CD8-positive, alpha-beta memory T cell (primary cell): ENCODE data around the gene CCDC194. TPM values are rescaled to one million over a fixed set of nuclear protein-coding genes. Genes with fewer than 3 reads are reported as not detected.

ENCODE experiments used
- CTCF ChIA-PET: fragments of 350-600 bp; sonication (Branson Sonifier 250); formaldehyde crosslinking; loops from one replicate; lab custom pipeline; 2021; ENCODE audit warnings: antibody characterized with exemption; lab: Charles Lee
- POLR2A ChIA-PET: fragments of 350-600 bp; sonication (Branson Sonifier 250); formaldehyde crosslinking; loops from one replicate; lab custom pipeline; 2021; ENCODE audit warnings: antibody characterized with exemption; lab: Charles Lee
- DNase-seq, 5 donors: peaks; one replicate each; pipeline versions ENCODE4 v3.0.0 to v3.0.0-alpha.2; 2020 to 2022; ENCODE audit warnings: mixed read lengths in 1 of 5
- H3K27ac ChIP-seq: one replicate; pipeline ENCODE4 v1.7.0; 2013; ENCODE audit warnings: low read depth, mild to moderate bottlenecking, low read length, moderate library complexity
- H3K27me3 ChIP-seq: 2 replicates; pipeline ENCODE4 v1.7.0; 2013; ENCODE audit warnings: low read length, mild to moderate bottlenecking; ENCODE audit not compliant: insufficient read depth, poor library complexity, severe bottlenecking
- H3K36me3 ChIP-seq: 2 replicates; pipeline ENCODE4 v1.7.0; 2013; ENCODE audit warnings: mild to moderate bottlenecking, low read length, moderate library complexity; ENCODE audit not compliant: insufficient read depth
- H3K4me1 ChIP-seq: 2 replicates; pipeline ENCODE4 v1.7.0; 2013; ENCODE audit warnings: mild to moderate bottlenecking, low read length, moderate library complexity; ENCODE audit not compliant: insufficient read depth
- H3K4me3 ChIP-seq: 2 replicates; pipeline ENCODE4 v1.7.0; 2013; ENCODE audit warnings: mild to moderate bottlenecking, low read length
- H3K9me3 ChIP-seq: 2 replicates; pipeline ENCODE4 v1.7.0; 2013; ENCODE audit warnings: mild to moderate bottlenecking, low read length
- H3K27ac Mint-ChIP-seq, 8 donors: one replicate each; pipeline ENCODE4 v1.8.0; 2020 to 2021; ENCODE audit warnings: mixed read lengths in 8 of 8, mild to moderate bottlenecking in 6 of 8, inconsistent platforms in 3 of 8, moderate library complexity in 3 of 8
- H3K27me3 Mint-ChIP-seq, 2 donors: one replicate each; pipeline ENCODE4 v1.8.0; 2020 to 2021; ENCODE audit warnings: mixed read lengths in 2 of 2, mild to moderate bottlenecking in 1 of 2, moderate library complexity in 1 of 2
- H3K36me3 Mint-ChIP-seq, 3 donors: one replicate each; pipeline ENCODE4 v1.8.0; 2020 to 2021; ENCODE audit warnings: mixed read lengths in 3 of 3, inconsistent platforms in 1 of 3, mild to moderate bottlenecking in 1 of 3
- H3K4me1 Mint-ChIP-seq, 3 donors: one replicate each; pipeline ENCODE4 v1.8.0; 2020 to 2021; ENCODE audit warnings: mixed read lengths in 3 of 3, inconsistent platforms in 1 of 3, mild to moderate bottlenecking in 1 of 3
- H3K4me3 Mint-ChIP-seq, 7 donors: one replicate each; pipeline ENCODE4 v1.8.0; 2020 to 2021; ENCODE audit warnings: mixed read lengths in 7 of 7, mild to moderate bottlenecking in 6 of 7, moderate library complexity in 4 of 7, inconsistent platforms in 2 of 7
- H3K9me3 Mint-ChIP-seq, 5 donors: one replicate each; pipeline ENCODE4 v1.8.0; 2020 to 2022; ENCODE audit warnings: mixed read lengths in 5 of 5, mild to moderate bottlenecking in 3 of 5, moderate library complexity in 2 of 5, inconsistent platforms in 1 of 5
- polyA plus RNA-seq: library from polyadenylated mRNA; unstranded; fragments of 300-500 nt; fragmentation: Illumina TruSeq; gene quantifications from one replicate; pipeline ENCODE4 v1.2.3, GENCODE V29; 2021
- total RNA-seq, 2 experiments: library from RNA; stranded (reverse); gene quantifications; one replicate each; pipeline ENCODE4 v1.2.3, GENCODE V29; 2021

CCDC194 gene, protein sequence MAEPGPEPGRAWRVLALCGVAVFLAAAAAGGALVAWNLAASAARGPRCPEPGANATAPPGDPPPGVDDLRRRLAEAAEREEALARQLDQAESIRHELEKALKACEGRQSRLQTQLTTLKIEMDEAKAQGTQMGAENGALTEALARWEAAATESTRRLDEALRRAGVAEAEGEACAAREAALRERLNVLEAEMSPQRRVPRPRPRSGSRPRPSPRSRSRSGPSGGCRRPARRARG
- total RNA-seq (1 to 10 TPM; 1.1 to 1.5 TPM), polyA plus RNA-seq (not detected)

GRCh38 chr19:17393914-17394313, at the start of gene CCDC194:
TSS of gene CCDC194 (minus strand) at chr19:17394196. CDS start at chr19:17394158, 38 bp downstream.
- no peak for DNase-seq
- no peaks in the 10 kb centered on the region for H3K27me3 ChIP-seq
- no peaks in the 10 kb centered on the region for H3K36me3 ChIP-seq
- Mint-ChIP-seq H3K27ac (peak within 1 kb of the TSS in 6 of 8 donors; percentile 51 to 90 (median 68)), H3K36me3 (peaks cover 0 to 4% (median 0%) of the 10 kb centered on the region in 3 donors), H3K9me3 (peaks cover 0 to 2% (median 0%) of the 10 kb centered on the region in 5 donors), H3K4me3 (no peak within 1 kb of the TSS), H3K4me1 (peaks cover 15 to 29% (median 20%) of the 10 kb centered on the region in 3 donors), H3K27me3 (peaks cover 0 to 2% of the 10 kb centered on the region in 2 donors)
- no peaks in the 10 kb centered on the region for H3K9me3 ChIP-seq
- no peak within 1 kb of the TSS for H3K27ac ChIP-seq
- H3K4me1 ChIP-seq: peaks cover 20% of the 10 kb centered on the region
- CTCF ChIA-PET: no interaction called here
- POLR2A ChIA-PET: no interaction called here
- no peak within 1 kb of the TSS for H3K4me3 ChIP-seq

DNA sequence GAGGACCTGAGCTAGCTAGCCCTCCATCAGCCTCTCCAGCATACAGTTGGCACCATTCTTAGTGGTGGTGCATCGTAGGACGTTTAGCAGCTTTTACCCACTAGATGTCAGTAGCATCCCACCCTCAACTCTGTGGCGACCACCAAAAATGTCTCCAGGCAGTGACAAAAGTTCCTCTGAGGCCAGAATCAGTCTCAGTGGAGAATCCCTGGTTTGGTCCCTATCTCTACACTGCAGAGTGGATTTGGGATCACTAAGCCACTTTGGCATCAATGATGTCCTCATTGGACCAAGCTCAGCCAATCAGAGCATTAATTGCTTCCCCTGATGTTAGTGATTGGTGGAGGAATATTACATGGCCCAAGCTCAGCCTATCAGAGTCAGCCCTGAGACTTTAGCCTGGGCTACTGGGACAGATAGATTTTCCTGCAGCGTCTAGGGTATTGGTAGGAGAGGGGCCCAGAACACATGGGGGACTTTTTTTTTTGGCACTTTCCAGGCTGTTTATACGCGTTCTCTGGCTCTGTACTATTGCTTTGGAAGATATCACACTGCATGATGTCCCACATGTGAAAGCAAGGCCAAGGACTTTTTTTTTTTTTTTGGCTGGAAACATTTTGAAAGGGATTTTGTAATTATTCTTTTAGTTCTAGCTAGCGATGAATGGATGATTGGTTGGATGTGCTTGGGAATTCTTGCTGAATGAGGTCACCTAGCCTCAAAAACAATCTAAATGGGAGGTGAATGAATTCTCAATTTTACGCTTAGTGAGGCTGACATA, 47.4 kb upstream of the CCDC194 start:
- H3K4me1 Mint-ChIP-seq: no peaks in the 10 kb centered on the region
- peak in 1 of 5 donors; percentile 35 for DNase-seq
- no peaks in the 10 kb centered on the region for H3K36me3 Mint-ChIP-seq
- H3K4me3 Mint-ChIP-seq: no peak overlapping the region
- H3K9me3 Mint-ChIP-seq: no peaks in the 10 kb centered on the region
- CTCF ChIA-PET: interaction anchor here (0.9 to 1.4 kb wide), 2 partner anchors 132 to 135 kb away, joined by 3 to 5 read pairs; no protein-coding TSS in a partner anchor
- H3K27ac Mint-ChIP-seq: no peak overlapping the region
- Histone ChIP-seq H3K27ac (no peak overlapping the region), H3K9me3 (no peaks in the 10 kb centered on the region), H3K4me3 (no peak overlapping the region), H3K36me3 (no peaks in the 10 kb centered on the region), H3K27me3 (no peaks in the 10 kb centered on the region), H3K4me1 (no peaks in the 10 kb centered on the region)
- POLR2A ChIA-PET: no interaction called here
- H3K27me3 Mint-ChIP-seq: peaks cover 0 to 5% of the 10 kb centered on the region in 2 donors

DNA sequence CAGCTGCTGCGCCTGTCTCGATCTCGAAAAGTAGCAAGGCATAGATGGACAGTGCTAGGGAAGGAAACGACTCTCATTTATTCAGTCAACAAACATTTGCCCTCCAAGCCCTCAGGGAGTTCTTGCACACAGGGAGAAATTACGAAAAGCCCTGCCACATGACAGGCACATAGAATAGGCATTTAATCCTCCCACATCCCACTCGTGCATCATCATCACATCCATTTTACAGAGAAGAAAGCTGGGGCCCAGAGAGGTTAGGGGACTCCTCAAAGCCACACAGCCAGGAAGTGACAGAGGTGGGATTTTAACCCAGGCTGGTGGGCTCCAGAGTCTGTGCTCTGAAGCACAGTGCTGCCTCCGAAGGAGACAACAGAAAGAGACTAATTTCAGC, 42.9 kb upstream of the CCDC194 start:
- peaks cover 0 to 5% of the 10 kb centered on the region in 2 donors for H3K27me3 Mint-ChIP-seq
- ChIA-PET POLR2A (no interaction called here), CTCF (interaction anchor here (1.1 to 1.7 kb wide), 2 partner anchors 11 to 17 kb away, joined by 3 to 5 read pairs; partner anchors contain the start of genes MVB12A and TMEM221)
- no peaks in the 10 kb centered on the region for H3K9me3 Mint-ChIP-seq
- H3K4me3 Mint-ChIP-seq: no peak overlapping the region
- no peak overlapping the region for H3K27ac ChIP-seq
- DNase-seq: no peak
- no peaks in the 10 kb centered on the region for H3K4me1 Mint-ChIP-seq
- H3K36me3 Mint-ChIP-seq: no peaks in the 10 kb centered on the region
- no peak overlapping the region for H3K27ac Mint-ChIP-seq
- H3K4me1 ChIP-seq: no peaks in the 10 kb centered on the region
- no peaks in the 10 kb centered on the region for H3K27me3 ChIP-seq
- H3K36me3 ChIP-seq: no peaks in the 10 kb centered on the region
- H3K4me3 ChIP-seq: no peak overlapping the region
- no peaks in the 10 kb centered on the region for H3K9me3 ChIP-seq

DNA sequence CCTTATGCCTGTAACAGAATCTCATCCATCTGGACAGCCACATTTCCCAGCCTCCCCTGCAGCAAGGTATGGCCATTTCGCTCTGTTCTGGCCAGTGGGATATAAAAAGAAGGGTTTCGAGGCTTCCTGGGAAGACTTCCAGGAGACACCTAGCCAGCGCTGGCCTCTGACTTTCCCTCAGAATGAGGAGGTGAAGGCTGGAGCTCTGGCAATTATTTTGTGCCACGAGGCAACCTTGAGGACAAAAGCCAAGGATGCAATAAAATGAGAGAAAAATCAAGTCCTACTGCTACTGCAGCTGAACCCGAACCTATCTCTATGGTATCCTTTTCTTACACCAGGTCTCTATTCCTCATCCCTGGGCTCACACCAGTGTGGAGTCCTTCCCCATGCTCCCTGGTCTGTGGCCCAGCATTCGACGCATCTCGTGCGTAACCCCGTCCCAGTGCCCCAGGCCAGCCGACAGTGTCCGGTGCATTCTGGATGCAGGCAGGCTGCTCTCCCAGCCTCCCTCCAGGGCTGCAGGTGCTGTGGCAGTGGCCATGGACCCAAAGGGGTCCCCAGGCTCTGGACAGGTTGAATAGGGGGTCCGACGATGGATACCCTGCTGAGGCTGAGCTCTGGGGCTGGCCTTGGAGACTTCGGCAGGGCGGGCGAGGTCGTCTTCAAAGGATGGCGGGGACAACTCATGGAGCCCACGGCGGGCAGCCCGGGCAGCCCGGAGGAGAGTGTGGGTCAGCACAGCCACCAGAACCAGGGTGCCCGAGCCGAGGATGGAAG, 42.3 kb upstream of the CCDC194 start:
- no peak overlapping the region for H3K4me3 ChIP-seq
- H3K9me3 ChIP-seq: no peaks in the 10 kb centered on the region
- Mint-ChIP-seq H3K27me3 (peaks cover 0 to 2% of the 10 kb centered on the region in 2 donors), H3K36me3 (no peaks in the 10 kb centered on the region), H3K4me1 (no peaks in the 10 kb centered on the region), H3K4me3 (no peak overlapping the region), H3K27ac (no peak overlapping the region), H3K9me3 (no peaks in the 10 kb centered on the region)
- DNase-seq: no peak
- H3K27ac ChIP-seq: no peak overlapping the region
- no peaks in the 10 kb centered on the region for H3K4me1 ChIP-seq
- ChIA-PET POLR2A (no interaction called here), CTCF (interaction anchor here (1.7 kb wide), 1 partner anchor 12 kb away, joined by 5 read pairs; the partner anchor contains the start of gene TMEM221)
- H3K36me3 ChIP-seq: no peaks in the 10 kb centered on the region
- no peaks in the 10 kb centered on the region for H3K27me3 ChIP-seq

DNA sequence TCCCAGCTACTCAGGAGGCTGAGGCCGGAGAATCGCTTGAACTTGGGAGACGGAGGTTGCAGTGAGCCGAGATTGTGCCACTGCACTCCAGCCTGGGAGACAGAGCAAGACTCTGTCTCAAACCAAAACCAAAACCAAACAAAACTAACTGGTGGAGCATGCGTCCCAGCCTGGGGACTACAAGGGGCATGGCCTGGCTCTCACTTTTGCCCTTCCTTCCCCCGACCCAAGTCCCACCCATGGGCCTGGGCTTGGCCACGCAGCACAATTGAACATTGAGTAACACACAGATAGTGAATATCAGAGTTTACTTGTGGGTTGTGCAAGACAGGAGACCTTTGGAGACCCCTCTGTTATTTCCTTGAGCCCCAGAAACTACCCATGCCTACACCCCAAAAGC, 41.2 kb upstream of the CCDC194 start:
- Mint-ChIP-seq H3K36me3 (no peaks in the 10 kb centered on the region), H3K27me3 (peaks cover 0 to 2% of the 10 kb centered on the region in 2 donors), H3K9me3 (no peaks in the 10 kb centered on the region), H3K4me1 (no peaks in the 10 kb centered on the region), H3K4me3 (no peak overlapping the region), H3K27ac (no peak overlapping the region)
- CTCF ChIA-PET: no interaction called here
- H3K27ac ChIP-seq: no peak overlapping the region
- POLR2A ChIA-PET: no interaction called here
- no peak for DNase-seq
- no peaks in the 10 kb centered on the region for H3K9me3 ChIP-seq
- H3K4me1 ChIP-seq: no peaks in the 10 kb centered on the region
- no peaks in the 10 kb centered on the region for H3K27me3 ChIP-seq
- H3K4me3 ChIP-seq: no peak overlapping the region
- no peaks in the 10 kb centered on the region for H3K36me3 ChIP-seq

DNA sequence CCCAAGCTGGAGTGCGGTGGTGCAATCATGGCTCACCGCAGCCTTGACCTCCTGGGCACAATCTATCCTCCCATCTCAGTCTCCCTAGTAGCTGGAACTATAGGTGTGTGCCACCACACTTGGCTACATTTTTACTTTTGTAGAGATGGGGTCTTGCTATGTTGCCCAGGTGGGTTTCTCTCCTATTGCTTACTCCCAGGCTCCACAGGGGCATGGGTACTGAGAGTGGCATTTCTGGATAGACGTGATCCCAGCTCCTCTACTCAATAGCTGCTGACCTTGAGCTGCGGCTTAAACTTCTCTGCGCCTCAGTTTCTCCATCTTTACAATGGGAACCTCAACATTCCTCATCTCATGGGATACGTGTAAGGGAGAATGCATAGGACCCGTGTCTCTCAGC, 37.4 kb upstream of the CCDC194 start:
- POLR2A ChIA-PET: no interaction called here

GRCh38 chr19:17429641-17430113, 35.7 kb upstream of the CCDC194 start:
- H3K4me3 Mint-ChIP-seq: no peak overlapping the region
- DNase-seq: no peak
- no peak overlapping the region for H3K4me3 ChIP-seq
- no peaks in the 10 kb centered on the region for H3K36me3 Mint-ChIP-seq
- no peaks in the 10 kb centered on the region for H3K9me3 Mint-ChIP-seq
- H3K4me1 Mint-ChIP-seq: no peaks in the 10 kb centered on the region
- no peaks in the 10 kb centered on the region for H3K9me3 ChIP-seq
- no peaks in the 10 kb centered on the region for H3K27me3 Mint-ChIP-seq
- no peaks in the 10 kb centered on the region for H3K36me3 ChIP-seq
- no peaks in the 10 kb centered on the region for H3K4me1 ChIP-seq
- H3K27ac Mint-ChIP-seq: peak overlapping the region in 2 of 8 donors; percentile 33 to 50
- CTCF ChIA-PET: no interaction called here
- POLR2A ChIA-PET: interaction anchor here (0.6 kb wide), 1 partner anchor 508 kb away, joined by 4 read pairs; no protein-coding TSS in a partner anchor
- H3K27ac ChIP-seq: no peak overlapping the region
- no peaks in the 10 kb centered on the region for H3K27me3 ChIP-seq

More for the DNA sequence above, 37.4 kb upstream of the CCDC194 start:
- Mint-ChIP-seq H3K36me3 (no peaks in the 10 kb centered on the region), H3K27me3 (no peaks in the 10 kb centered on the region), H3K4me1 (no peaks in the 10 kb centered on the region), H3K9me3 (no peaks in the 10 kb centered on the region), H3K4me3 (no peak overlapping the region), H3K27ac (peak overlapping the region in 2 of 8 donors; percentile 2 to 69)
- Histone ChIP-seq H3K27me3 (no peaks in the 10 kb centered on the region), H3K27ac (no peak overlapping the region), H3K4me3 (no peak overlapping the region), H3K4me1 (no peaks in the 10 kb centered on the region), H3K9me3 (no peaks in the 10 kb centered on the region), H3K36me3 (no peaks in the 10 kb centered on the region)
- DNase-seq: no peak
- CTCF ChIA-PET: no interaction called here
